ENCODE results near the gene DAAM1.

GRCh38 chr14:59356767-59357166 lies 168.3 kb downstream of the DAAM1 start:
- TF ChIP-seq CTCF (IDR thresholded peaks at IDR 0.05; ENCODE audit: borderline replicate concordance, extremely low read depth, low read length, poor library complexity, severe bottlenecking) (no peak), EZH2 (IDR thresholded peaks at IDR 0.05; ENCODE audit: borderline replicate concordance, low read depth, low read length, severe bottlenecking) (no peak)
